DMS 273 (cell line): ENCODE results near the gene CNOT10.
A peak's percentile ranks its signal among the peaks of the same experiment; 100 is the strongest.
"Not testable (repeated sequence)": the region's sequence is repeated elsewhere in the genome, so short reads cannot be mapped to it uniquely, and the experiment has no call there.

Source experiments
- DNase-seq: peaks from one replicate; lab custom pipeline; 2025; ENCODE audit not compliant: unreplicated experiment; lab: John Stamatoyannopoulos, UW

Gene CNOT10

DNA sequence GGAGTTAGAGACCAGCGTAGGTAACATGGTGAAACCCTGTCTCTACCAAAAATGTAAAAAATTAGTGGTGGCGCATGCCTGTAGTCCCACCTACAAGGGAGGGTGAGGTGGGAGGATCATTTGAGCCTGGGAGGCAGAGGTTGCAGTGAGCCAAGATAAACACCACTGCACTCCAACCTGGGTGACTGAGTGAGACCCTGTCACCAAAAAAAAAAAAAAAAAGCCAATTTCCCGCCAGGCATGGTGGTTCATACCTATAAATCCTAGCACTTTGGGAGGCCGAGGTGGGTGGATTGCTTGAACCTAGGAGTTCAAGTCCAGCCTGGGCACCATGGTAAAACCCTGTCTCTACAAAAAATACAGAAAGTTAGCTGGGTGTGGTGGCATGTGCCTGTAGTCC is 6.9 kb downstream of the CNOT10 start:
- no peak for DNase-seq

DNA sequence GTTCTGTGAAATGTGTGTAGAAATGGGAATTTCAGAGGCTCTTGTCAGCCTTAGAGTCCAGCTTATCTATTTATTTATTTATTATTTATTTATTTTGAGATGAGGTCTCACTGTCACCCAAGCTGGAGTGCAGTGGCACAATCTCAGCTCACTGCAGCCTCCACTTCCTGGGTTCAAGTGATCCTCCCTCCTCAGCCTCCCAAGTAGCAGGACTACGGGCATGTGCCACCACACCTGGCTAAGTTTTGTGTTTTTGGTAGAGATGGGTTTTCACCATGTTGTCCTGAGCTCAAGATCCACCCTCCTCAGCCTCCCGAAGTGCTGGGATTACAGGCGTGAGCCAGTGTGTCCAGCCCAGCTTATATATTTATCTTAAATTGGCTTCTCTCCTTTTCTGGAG is 11.5 kb downstream of the CNOT10 start:
- DNase-seq, result no peak

DNA sequence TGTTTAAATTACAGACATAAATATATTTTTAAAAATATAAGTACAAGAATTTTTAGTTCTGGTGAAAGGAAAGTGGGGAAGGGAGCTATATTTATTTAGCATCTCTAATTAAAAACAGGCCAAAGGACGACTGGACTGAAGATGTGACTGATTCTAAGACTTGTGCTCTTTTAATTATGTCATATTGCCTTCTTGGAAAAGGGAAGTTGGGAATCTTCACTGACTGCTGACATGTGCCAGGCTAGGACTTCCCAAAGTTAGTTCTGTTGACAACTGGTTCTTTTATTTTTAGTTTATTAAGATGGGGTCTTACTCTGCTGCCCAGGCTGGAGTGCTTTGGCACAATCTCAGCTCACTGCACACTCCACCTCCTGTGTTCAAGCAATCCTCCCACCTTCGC is 13.5 kb downstream of the CNOT10 start:
- no peak for DNase-seq

DNA sequence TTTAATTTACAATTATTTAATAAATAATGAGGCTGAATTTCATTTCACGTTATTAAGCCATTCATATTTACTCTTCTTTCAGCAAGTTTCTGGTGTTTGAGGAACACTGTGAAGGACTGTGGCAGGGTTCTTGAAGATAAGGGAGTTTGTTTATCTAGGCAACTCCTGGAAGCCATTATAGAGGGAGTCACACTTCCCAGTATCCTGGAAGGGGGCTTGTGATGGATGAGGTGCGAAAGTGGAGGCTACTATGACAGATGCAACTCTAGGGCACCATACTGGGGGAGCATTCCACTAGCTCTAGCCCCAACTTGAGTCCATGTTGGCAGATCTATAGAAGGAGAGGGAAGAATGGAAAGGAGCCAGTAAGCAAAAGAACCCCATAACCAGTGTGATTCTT is 14.4 kb downstream of the CNOT10 start:
- DNase-seq, result no peak

DNA sequence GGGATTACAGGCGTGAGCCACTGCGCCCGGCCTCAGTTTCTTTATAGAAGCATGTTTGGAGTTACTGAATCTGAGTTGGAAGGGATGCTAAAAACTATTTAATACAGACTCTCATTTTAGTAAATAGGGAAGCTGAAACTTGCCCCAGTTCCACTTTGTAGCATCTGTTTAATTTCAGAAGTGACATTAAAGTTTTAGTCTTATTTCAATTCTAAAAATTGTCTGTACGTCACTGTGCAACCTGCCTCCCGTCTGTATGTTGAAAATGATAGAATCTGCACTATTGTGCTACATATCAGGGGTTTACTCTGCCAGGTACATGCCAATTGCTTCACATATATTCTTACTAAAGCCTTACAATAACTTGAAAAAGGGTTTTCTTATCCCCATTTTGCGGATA is 15.3 kb downstream of the CNOT10 start:
- DNase-seq, result no peak

DNA sequence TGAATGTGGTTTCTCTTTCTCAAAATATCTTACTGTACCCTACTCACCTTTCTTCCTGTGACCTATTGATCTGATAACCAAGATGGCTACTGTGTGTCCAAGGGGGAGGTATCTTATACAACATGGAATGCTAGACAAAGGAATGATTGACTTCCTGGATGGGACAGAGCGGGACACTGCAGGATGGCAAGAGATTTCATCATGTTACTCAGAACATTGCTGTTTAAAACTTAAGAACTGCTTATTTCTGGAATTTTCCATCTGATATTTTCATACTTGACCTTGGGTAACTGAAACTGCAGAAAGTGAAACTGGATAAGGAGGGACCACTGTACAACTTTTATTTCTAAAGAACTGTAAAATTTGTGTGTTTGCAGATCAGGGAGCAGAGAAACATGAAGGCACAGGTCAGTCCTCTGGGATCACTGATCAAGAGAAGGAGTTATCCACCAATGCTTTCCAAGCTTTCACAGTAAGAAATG is 18.5 kb downstream of the CNOT10 start:
- DNase-seq, result no peak

DNA sequence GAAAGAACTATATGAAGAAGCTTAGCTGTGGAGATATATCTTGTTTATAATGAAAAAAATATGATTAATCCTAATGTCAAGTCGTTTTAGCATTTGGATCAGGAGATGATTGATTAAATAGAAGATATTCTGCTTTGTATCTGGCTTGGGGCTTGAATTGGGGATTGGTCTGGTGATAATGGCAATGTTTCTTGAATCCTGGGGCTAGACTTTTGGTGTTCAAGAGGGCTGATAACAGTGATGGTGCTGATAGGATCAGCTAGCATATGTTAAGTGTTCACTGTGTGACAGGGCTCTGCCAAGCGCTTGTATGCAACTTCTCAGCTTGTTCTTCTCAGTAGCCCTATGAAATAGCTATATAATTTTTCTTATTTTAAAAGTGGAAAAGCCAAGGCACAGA is 20.2 kb downstream of the CNOT10 start:
- peak; percentile 9 for DNase-seq

DNA sequence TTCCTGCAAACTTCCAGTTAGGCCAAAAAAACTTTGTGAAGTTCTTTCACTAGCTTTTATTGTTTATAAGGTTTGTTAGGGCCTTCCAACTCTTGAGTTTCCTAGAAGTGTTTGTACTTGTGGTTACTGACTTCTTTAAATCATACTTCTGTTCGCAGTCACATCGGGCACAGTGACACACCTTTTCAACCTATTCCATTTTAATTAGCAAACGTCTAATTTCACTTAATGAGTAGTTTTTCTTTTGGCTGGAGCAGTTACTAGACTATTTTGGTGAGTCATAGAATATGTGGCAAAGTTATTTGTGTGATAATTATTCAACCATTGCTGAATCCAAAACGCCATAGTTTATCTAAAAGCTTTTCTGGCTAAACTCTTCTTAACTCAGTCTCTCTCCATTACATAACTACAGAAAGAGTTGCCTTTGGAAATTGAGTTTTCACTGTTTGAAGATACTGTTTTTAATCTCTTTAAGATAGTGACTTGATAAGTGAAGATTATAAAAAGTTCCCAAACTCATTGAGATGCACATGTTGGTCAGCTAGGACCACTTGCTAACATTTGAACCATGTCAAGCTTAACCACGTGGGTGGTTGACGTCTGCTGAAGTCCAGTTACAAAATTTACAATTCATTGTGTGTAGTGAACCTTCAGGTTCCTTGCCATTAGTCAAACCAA is 21.5 kb downstream of the CNOT10 start:
- no peak for DNase-seq

DNA sequence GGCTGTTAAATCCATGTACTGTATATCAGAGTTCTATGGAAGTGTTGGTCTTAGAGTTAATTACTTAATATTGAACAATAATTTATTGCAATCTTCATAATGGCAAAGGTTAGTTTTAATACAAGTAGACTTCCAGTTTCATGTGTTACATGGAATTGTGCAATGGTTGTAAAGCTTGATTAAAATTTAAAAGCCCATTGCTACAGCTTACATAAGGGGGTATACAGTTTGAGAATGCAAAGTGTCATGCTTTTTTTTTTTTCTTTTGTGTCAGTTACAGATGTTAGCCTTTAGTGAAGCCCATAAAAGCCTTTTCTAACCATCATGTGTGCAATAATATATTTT is 22.0 kb downstream of the CNOT10 start:
- no peak for DNase-seq

DNA sequence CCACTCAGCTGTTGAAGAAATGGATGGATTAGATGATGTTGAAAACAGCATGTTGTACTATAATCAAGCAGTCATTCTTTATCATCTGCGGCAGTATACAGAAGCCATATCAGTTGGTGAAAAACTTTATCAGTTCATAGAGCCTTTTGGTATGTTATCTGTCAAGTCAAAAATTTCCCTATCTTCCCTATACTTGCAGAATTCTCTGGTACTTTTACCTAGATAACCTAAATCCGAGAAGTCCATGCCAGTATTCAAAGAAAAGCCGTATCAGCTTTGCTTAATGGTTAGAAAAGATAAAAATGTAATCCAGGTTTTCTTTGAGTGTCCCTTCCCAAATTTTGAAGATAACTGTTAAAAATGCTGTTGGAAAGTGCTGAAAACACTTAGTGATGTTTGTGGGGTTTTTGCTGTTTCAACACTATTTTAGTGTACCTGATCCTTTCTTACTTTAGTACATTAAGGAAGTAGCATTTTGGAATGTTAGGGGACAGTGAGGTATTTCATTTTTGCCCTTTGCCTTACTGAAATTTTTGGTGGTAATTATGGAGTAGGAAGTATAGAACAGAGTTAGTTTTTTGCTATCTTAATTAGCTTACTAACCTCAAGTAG is 23.8 kb downstream of the CNOT10 start:
- DNase-seq, result no peak

DNA sequence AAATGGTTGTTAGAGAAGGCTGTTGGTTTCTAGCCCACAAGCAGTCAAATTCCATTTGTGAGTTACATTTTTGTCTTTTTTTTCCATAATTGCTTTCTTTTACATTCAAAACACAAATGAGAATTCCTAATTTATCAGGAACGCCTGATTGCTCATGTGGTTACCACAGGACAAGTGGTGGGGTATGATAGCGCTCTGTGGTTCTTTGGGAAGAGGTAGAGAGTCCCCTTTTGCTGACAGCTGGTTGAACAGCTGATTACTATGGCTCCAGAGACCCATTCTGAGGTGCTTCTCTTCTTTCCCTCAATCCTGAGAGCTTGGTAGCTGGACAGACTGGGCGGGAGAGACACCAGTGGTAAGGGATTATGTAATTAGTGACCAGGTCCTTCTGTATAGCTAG is 24.4 kb downstream of the CNOT10 start:
- no peak for DNase-seq

DNA sequence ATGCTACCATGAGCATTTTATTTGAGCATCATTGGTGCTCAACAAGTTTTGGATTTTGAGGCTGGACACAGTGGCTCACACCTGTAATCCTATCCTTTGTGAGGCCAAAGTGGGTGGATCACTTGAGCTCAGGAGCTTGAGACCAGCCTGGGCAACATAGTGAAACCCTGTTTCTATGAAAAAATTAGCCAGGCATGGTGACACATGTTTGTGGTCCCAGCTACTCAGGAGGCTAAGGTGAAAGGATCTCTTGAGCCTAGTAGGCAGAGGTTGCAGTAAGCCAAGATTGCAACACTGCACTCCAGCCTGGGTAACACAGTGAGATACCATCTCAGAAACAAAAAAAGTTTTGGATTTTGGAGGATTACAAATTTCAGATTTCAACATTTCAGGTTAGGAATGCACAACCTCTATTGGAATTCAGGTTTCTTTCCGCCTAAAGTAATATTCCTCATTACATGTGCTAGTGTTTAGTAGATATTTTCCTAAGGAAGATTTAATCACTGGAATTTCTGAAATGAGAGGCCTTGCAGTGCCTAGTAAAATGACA is 27.6 kb downstream of the CNOT10 start:
- DNase-seq, result no peak

DNA sequence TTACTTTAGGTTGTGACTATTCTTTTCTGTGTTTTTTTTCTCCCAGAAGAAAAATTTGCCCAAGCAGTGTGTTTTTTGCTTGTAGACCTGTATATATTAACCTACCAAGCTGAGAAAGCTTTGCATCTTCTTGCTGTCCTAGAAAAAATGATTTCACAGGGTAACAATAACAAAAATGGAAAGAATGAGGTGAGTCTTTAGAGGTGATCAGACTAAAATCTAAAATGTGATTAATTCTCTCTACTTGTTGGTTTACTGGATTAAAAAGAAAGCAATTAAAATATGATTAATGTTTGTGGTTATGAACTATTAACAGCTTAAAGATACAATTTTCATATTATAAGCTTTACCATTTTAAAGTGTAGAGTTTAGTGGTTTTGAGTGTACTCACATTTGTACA is 28.2 kb downstream of the CNOT10 start:
- DNase-seq, result no peak

DNA sequence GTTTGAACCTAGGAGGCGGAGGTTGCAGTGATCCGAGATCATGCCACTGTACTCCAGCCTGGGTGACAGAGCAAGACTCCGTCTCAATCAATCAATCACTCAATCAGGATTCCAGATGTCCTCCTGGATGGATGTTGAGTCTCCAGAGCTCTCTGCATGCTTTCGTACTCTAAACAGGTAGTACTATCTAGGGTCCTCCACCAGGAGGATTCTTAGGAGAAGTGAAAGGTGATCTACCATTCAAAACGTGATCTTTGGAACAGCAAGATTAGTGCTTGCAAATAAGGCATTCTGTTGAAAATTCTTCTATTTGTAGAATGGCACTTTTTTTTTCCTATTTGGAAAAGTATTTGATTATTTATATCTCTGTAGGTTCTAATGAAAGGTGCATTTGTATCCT is 34.3 kb downstream of the CNOT10 start:
- DNase-seq, result no peak

DNA sequence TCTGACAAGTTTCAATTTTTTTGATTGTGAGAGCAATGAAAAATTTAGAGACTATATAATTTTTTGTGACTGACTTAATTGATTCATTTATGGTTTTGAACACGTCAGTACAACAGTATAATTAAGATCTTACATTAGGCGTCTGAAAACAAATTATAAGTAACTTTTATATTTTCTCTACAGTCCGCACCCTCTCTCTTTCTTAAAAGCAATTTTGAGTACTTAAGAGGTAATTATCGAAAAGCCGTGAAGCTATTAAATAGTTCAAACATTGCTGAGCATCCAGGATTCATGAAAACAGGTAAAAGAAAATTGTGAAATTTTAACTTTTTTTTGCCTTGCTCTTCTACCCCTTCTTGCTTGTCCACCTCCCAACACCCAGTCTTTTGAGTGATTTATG is 34.9 kb downstream of the CNOT10 start:
- DNase-seq, result no peak

DNA sequence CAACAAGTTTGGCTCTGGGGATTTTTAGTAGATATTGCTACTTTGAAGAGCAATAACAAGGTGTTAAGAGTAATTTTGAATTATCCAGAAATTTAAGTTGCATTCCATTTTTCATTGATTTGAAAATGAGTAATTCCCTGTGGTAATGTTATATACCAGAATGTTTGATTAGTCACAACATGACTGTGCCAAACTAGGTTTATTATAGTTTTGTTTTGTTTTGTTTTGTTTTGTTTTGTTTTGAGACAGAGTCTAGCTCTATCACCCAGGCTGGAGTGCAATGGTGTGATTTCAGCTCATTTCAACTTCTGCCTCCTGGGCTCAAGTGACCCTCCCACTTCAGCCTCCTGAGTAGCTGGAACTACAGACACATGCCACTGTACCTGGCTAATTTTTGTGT is 40.7 kb downstream of the CNOT10 start:
- no peak for DNase-seq

DNA sequence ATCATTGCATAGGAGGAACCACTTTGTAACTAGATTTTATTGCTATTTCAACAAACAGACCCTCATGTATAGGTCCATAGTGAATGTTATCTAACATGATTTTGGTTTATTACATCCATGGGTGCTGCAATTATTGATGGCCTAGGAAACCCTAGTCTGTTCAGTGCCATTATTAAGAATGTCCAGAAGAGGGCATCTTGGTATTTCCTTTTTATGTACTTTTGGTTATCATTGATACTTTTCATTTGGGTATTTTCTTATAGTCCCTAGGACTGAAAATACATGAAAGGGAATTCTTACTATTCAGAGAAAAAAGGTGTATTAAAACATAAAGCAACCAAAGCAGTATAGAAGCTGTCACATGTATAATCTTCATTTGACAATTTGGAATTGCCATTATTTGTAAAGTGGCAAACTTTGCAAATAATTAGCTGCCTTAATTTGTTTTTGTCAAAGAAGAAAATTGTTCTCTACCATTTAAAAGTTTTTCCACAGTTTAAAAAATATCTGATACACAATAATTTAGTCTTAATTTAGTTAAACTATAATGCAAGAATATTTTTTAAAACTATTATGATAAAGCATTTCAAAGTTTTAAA is 48.7 kb downstream of the CNOT10 start:
- peak; percentile 29 for DNase-seq

DNA sequence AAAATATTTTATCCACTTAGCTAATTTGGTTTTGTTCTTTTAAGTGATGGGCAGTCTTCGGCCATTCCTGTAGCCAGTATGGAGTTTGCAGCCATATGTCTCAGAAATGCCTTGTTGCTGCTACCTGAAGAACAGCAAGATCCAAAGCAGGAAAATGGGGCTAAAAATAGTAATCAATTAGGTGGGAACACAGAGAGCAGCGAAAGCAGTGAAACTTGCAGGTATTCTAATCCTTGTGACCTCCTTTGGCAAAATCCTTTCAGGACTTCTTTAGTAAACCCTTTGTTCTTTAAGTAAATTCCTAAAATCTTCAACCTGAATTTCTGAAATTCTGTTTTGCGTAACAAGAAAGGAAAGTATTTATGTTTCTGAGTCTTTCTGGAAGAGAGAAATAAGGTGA is 49.8 kb downstream of the CNOT10 start:
- DNase-seq, result no peak

DNA sequence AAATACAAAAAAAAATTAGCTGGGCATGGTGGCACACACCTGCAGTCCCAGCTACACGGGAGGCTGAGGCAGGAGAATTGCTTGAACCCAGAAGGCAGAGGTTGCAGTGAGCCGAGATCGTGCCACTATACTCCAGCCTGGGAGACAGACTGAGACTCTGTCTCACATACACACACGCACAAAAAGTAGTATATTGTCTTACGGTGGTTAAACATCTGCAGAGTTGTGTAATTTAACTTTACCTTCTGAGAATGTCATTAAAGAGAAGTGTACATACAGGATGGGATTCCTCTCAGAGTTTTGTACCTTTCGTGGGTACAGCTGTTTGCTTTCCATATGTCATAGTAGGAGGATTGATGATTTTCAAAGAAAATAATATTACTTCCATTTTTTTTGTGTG is 58.5 kb downstream of the CNOT10 start:
- DNase-seq, result not testable (repeated sequence)

DNA sequence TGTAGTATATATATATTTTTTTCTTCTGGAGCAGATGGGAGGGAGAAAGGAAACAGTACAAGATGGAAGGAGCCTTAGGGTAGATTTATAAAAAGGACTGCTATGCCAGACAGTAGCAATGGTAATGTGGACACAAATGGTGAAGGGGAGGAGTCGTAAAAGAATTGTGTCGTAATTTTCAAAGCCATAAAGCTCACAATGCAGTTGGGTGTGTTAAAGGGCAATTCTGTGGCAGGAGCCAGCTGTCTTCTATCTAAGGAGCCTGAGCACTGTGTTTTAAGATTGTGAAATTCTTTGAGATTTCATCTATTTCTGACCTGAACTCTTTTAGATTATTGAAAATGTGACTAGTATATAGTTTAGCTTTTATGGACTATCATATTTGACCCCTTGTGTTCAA is 58.9 kb downstream of the CNOT10 start:
- DNase-seq, result no peak

DNA sequence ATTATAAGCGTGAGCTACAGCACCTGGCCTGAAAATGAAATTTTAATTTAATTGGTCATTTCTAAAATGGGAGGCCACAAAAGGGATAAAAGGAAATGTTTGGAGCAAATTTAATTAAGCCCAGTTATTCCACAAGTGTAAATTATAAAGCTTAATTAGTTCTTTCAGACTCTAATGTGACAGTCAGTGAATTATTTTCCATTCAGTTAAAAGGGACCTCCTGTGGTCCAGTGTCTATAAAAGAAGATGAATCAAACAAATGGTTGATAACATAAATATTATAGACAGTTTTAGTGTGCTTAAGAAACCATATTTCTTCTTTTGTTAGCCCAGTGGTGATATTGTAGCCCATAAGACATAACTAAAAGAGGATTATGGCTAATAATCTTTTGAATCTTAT is 66.4 kb downstream of the CNOT10 start:
- no peak for DNase-seq

DNA sequence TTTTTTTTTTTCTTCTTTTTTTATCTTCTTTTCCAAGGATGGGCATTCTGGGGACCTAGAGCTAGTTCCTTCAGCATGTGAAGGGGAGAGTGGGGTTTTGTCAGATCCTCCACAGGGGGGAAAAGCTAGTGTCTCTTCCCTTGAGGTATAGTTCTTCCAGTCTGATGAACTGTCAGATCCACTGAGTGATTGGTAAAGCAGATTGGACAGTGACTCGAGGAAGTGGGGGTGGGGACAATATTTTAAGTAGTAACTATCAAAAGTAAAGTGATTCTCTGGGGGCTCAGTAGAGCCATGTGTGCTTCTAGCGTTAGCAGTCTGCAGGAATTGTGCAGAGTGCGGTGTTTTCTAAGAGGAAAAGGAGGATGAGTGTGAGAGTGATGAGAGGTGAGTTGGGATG is 70.8 kb downstream of the CNOT10 start:
- DNase-seq, result no peak
